GM12865 (cell line): ENCODE measurements around the gene CHN1.

Experiments
- DNase-seq: peaks from one replicate; pipeline ENCODE4 v3.0.0; 2010; ENCODE audit warnings: low read depth
- H3K4me3 ChIP-seq: 2 replicates; pipeline ENCODE4 v1.5.1; 2011; ENCODE audit warnings: mild to moderate bottlenecking, low read depth, low read length, control low read depth
- TF ChIP-seq, protein P1 (sequence below): IDR thresholded peaks from 2 replicates; pipeline ENCODE4 v1.5.1; 2011; ENCODE audit warnings: low read length, control low read depth, low read depth, inconsistent platforms; ENCODE audit not compliant: insufficient read depth; ENCODE audit errors: missing control alignments

CHN1 gene

DNA sequence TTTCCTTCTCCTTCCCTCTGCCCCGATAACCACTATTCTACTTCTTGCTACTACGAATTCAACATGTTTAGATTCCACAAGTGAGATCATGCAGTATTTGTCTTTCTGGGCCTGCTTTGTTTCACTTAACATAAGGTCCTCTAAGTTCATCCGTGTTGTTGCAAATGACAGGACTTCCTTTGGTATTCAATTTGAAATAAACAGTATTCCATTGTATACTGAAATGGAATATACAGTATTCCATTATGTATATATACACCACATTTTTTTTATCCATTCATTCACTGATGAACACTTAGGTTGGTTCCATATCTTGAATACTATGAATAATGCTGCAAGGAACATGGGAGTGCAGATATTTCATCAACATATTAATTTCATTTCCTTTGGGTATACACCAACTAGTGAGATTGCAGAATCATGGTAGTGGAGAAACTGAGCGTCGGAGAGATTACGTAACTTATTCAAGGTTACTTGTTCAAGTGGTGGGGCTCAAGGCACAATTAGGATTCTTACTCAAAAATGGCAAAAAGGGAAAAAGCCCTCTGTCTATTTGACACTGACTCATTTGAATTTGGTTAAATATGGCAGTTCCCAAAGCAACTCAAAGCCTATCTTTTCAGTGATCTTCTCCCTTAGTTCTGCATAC is 85.1 kb downstream of the CHN1 start:
- no peak for DNase-seq
- TF ChIP-seq, protein P1, sequence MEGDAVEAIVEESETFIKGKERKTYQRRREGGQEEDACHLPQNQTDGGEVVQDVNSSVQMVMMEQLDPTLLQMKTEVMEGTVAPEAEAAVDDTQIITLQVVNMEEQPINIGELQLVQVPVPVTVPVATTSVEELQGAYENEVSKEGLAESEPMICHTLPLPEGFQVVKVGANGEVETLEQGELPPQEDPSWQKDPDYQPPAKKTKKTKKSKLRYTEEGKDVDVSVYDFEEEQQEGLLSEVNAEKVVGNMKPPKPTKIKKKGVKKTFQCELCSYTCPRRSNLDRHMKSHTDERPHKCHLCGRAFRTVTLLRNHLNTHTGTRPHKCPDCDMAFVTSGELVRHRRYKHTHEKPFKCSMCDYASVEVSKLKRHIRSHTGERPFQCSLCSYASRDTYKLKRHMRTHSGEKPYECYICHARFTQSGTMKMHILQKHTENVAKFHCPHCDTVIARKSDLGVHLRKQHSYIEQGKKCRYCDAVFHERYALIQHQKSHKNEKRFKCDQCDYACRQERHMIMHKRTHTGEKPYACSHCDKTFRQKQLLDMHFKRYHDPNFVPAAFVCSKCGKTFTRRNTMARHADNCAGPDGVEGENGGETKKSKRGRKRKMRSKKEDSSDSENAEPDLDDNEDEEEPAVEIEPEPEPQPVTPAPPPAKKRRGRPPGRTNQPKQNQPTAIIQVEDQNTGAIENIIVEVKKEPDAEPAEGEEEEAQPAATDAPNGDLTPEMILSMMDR: no peak
- H3K4me3 ChIP-seq: no peak overlapping the region

DNA sequence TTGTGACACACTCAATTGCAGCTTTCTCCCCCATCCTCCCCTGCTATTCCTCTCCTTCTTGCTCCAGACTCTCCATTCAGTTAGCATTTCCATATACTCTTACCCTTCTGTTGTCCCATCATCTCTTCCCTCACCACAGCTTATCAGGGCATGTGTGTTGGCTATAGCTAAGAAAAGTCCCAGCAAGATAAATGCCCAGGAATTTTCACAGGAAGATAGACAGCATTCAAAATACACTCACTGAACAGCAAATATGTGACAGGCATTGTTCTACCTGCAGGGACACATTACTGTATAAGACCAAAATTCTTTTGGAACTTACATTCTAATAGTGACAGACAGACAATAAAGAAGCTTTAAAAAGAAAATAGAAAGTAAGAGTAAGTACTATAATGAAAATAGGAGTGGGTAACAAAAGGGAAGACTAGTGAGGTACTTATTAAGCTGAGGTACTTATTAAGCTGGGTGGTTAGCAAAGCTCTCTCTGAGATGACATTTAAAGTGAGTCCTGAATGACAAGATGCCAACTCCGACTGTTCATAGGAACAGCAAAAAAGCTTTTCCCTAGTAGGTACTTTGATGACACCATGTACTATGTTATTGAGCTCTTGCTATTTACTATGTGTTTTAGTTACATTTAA is 86.2 kb downstream of the CHN1 start:
- H3K4me3 ChIP-seq: no peak overlapping the region

DNA sequence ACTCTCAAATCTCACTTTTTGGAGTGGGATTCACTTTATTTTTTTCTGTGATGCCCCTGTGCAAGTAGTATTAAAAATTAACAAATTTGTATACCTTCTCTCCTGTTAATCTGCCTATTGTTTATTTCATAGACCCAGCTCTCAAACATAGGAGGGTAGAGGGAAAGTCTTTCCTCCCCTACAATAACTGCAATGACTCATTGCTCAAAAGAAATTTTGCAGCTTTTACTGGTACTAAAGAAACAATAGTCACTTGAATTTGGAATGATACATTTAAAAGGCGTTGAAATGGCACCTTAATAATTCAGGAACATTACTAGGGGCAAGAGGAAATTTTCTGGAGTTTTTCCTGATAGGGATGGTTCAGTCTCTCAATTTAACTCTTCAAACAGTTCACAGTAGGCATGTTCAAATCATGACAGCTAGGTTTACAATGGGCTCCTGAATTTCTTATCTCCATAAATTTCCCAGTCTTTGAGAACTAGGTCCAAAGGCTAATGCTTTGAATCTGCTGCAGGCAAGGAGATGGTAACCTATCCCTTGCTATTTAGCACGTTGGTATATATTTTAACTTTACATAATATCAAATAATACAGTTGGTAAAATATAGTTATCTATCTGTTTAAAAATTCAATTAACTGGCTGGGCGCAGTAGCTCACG is 88.8 kb downstream of the CHN1 start:
- H3K4me3 ChIP-seq: no peak overlapping the region
- no peak for DNase-seq
- TF ChIP-seq, protein P1: no peak

More for the DNA sequence above, 86.2 kb downstream of the CHN1 start:
- TF ChIP-seq, protein P1: no peak
- DNase-seq: no peak

DNA sequence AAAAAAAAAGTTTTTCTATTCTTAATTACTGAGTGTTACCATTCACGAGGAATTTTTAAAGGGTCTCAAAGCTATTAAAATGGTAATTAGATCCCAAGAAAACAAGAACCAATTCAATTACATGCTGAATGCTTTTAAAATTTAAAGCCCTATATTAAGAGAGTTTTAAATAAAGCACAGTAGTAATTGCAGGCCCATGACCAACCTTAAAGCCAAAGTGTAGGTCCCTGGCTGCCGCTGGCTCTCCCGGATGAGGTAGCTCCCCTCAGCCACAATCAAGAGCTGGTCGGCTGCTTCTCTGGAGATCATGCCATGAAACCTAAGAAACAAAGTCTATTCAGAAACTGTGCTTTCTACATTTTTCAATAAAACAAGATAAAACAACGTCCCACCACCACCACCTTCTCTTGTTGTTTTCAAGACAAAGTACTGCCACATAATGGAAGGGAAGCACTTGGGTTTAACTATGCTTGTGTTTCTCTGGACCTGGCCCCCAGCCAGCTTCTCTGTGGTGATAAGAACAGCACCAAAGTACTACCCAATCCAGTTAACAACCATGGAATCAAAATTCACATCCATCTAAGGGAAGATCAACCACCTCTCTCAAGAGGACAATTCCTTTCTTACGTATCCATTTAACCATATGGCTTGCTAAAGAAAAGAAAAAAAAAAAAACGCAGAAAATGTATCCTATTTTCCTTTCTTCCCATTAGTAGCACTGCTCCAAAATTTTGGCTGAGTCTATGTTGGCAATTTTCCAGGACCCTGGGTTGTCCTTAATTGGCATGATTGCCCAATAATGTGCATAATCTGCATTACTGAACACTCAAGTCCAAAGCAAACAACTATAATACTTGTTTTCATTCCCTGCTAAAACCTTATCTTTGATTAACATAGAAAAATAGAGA is 90.1 kb downstream of the CHN1 start:
- no peak for DNase-seq
- TF ChIP-seq, protein P1: no peak
- no peak overlapping the region for H3K4me3 ChIP-seq

DNA sequence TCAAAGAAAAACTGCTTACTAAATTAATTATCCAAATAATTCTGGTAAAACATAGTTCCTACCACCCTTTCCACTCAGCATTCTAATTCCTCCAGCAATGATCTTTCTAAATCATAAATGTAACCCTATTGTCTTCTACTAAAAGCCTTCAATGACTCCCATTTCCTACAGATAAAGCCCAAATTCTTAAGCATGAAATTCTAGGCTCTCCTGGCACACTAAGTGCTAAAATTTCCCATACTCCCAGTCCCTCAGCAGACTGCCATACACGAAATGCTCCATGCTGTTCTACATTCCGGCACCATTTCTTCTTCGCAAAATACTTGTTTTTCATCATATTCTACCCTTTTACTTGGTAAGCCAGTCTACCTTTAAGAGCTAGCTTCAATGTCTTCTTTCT is 96.9 kb downstream of the CHN1 start:
- H3K4me3 ChIP-seq: no peak overlapping the region
- no peak for DNase-seq
- TF ChIP-seq, protein P1: no peak

DNA sequence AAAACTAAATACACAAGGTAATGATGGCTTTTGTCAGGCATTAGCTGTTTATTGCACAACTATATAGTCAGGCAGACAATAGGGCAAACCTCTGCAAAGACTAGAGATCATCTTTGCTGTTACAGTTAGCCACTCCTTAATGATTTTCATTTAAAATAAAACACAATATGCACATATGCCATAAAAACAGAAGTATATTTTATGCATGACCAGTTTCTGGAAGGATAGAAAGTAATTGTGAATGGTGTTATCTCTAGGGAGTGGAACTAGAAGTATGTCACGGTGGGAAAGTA is 102.0 kb downstream of the CHN1 start:
- DNase-seq: no peak
- H3K4me3 ChIP-seq: no peak overlapping the region
- TF ChIP-seq, protein P1: no peak
